ENCODE results near the gene KRTAP1-5.

The KRTAP1-5 gene

GRCh38 chr17:40984226-40984625 is 42.8 kb downstream of the KRTAP1-5 start, which contains the start of gene KRT40:
TSS of gene KRT40 (minus strand) at chr17:40984326. CDS start at chr17:40984273, 53 bp downstream.
- Histone ChIP-seq H3K4me3 (ENCODE audit: control insufficient read depth in 1 of 7, extremely low read depth in 1 of 7, insufficient read depth in 4 of 7, low read depth in 2 of 7, low read length in 6 of 7) (no peak within 1 kb of the TSS), H3K9me3 (ENCODE audit: control extremely low read depth in 1 of 5, control insufficient read depth in 4 of 5, insufficient read depth in 2 of 5, low read depth in 1 of 5, low read length in 4 of 5) (no peaks in the 10 kb centered on the region), H3K4me1 (ENCODE audit: control extremely low read depth in 1 of 4, control insufficient read depth in 4 of 4, insufficient read depth in 4 of 4, low read length in 3 of 4) (no peaks in the 10 kb centered on the region), H3K36me3 (ENCODE audit: control insufficient read depth in 4 of 4, insufficient read depth in 4 of 4, low read length in 3 of 4) (no peaks in the 10 kb centered on the region), H3K27ac (ENCODE audit: insufficient read depth in 1 of 2, low read depth in 1 of 2, low read length in 2 of 2, poor library complexity in 1 of 2, severe bottlenecking in 2 of 2) (no peak within 1 kb of the TSS), H3K27me3 (replicated peaks in 2 of 5; ENCODE audit: control insufficient read depth in 4 of 5, insufficient read depth in 5 of 5, low read length in 4 of 5) (peaks cover 0 to 10% (median 4%) of the 10 kb centered on the region in 5 experiments)
- ChIA-PET CTCF (no interaction called here), POLR2A (interaction anchor here (0.9 kb wide), 1 partner anchor 34 kb away, joined by 3 read pairs; no protein-coding TSS in a partner anchor)
- no peak for DNase-seq
- WGBS (ENCODE audit: insufficient coverage), result no CpG with 5 or more reads among the region's 3 CpGs

- POLR2A ChIA-PET, result no interaction called here
- CTCF ChIA-PET, result no interaction called here
These were observed 45.9 kb downstream of the KRTAP1-5 start for GRCh38 chr17:40981115-40981514.

GRCh38 chr17:40980596-40980995 is 46.4 kb downstream of the KRTAP1-5 start:
- Histone ChIP-seq H3K36me3 (ENCODE audit: control insufficient read depth in 4 of 4, insufficient read depth in 4 of 4, low read length in 3 of 4) (no peaks in the 10 kb centered on the region), H3K27me3 (replicated peaks in 2 of 5; ENCODE audit: control insufficient read depth in 4 of 5, insufficient read depth in 5 of 5, low read length in 4 of 5) (peaks cover 0 to 8% (median 5%) of the 10 kb centered on the region in 5 experiments), H3K27ac (ENCODE audit: insufficient read depth in 1 of 2, low read depth in 1 of 2, low read length in 2 of 2, poor library complexity in 1 of 2, severe bottlenecking in 2 of 2) (no peak overlapping the region), H3K4me1 (ENCODE audit: control extremely low read depth in 1 of 4, control insufficient read depth in 4 of 4, insufficient read depth in 4 of 4, low read length in 3 of 4) (no peaks in the 10 kb centered on the region), H3K9me3 (ENCODE audit: control extremely low read depth in 1 of 5, control insufficient read depth in 4 of 5, insufficient read depth in 2 of 5, low read depth in 1 of 5, low read length in 4 of 5) (no peaks in the 10 kb centered on the region), H3K4me3 (ENCODE audit: control insufficient read depth in 1 of 7, extremely low read depth in 1 of 7, insufficient read depth in 4 of 7, low read depth in 2 of 7, low read length in 6 of 7) (no peak overlapping the region)
- ChIA-PET CTCF (interaction anchor here (0.6 kb wide), 1 partner anchor 45 kb away, joined by 5 read pairs; no protein-coding TSS in a partner anchor), POLR2A (no interaction called here)
- 91% methylated on average over 8 of the region's 8 CpGs for WGBS (ENCODE audit: insufficient coverage)
- no peak for DNase-seq

More at GRCh38 chr17:40981115-40981514, 45.9 kb downstream of the KRTAP1-5 start:
- Histone ChIP-seq H3K27me3 (replicated peaks in 2 of 5; ENCODE audit: control insufficient read depth in 4 of 5, insufficient read depth in 5 of 5, low read length in 4 of 5) (peaks cover 0 to 8% (median 5%) of the 10 kb centered on the region in 5 experiments), H3K4me1 (ENCODE audit: control extremely low read depth in 1 of 4, control insufficient read depth in 4 of 4, insufficient read depth in 4 of 4, low read length in 3 of 4) (no peaks in the 10 kb centered on the region), H3K4me3 (ENCODE audit: control insufficient read depth in 1 of 7, extremely low read depth in 1 of 7, insufficient read depth in 4 of 7, low read depth in 2 of 7, low read length in 6 of 7) (no peak overlapping the region), H3K9me3 (ENCODE audit: control extremely low read depth in 1 of 5, control insufficient read depth in 4 of 5, insufficient read depth in 2 of 5, low read depth in 1 of 5, low read length in 4 of 5) (no peaks in the 10 kb centered on the region), H3K27ac (ENCODE audit: insufficient read depth in 1 of 2, low read depth in 1 of 2, low read length in 2 of 2, poor library complexity in 1 of 2, severe bottlenecking in 2 of 2) (no peak overlapping the region), H3K36me3 (ENCODE audit: control insufficient read depth in 4 of 4, insufficient read depth in 4 of 4, low read length in 3 of 4) (no peaks in the 10 kb centered on the region)
- no peak for DNase-seq
- 40% methylated on average over 1 of the region's 5 CpGs for WGBS (ENCODE audit: insufficient coverage)

GRCh38 chr17:40980117-40980516 is 46.9 kb downstream of the KRTAP1-5 start:
- ChIA-PET CTCF (interaction anchor here (0.6 kb wide), 1 partner anchor 45 kb away, joined by 5 read pairs; no protein-coding TSS in a partner anchor), POLR2A (no interaction called here)
- Histone ChIP-seq H3K36me3 (ENCODE audit: control insufficient read depth in 4 of 4, insufficient read depth in 4 of 4, low read length in 3 of 4) (no peaks in the 10 kb centered on the region), H3K27me3 (replicated peaks in 2 of 5; ENCODE audit: control insufficient read depth in 4 of 5, insufficient read depth in 5 of 5, low read length in 4 of 5) (peaks cover 2 to 8% (median 5%) of the 10 kb centered on the region in 5 experiments), H3K4me3 (ENCODE audit: control insufficient read depth in 1 of 7, extremely low read depth in 1 of 7, insufficient read depth in 4 of 7, low read depth in 2 of 7, low read length in 6 of 7) (no peak overlapping the region), H3K4me1 (ENCODE audit: control extremely low read depth in 1 of 4, control insufficient read depth in 4 of 4, insufficient read depth in 4 of 4, low read length in 3 of 4) (no peaks in the 10 kb centered on the region), H3K9me3 (ENCODE audit: control extremely low read depth in 1 of 5, control insufficient read depth in 4 of 5, insufficient read depth in 2 of 5, low read depth in 1 of 5, low read length in 4 of 5) (no peaks in the 10 kb centered on the region), H3K27ac (ENCODE audit: insufficient read depth in 1 of 2, low read depth in 1 of 2, low read length in 2 of 2, poor library complexity in 1 of 2, severe bottlenecking in 2 of 2) (no peak overlapping the region)
- no peak for DNase-seq
- 96% methylated on average over 2 of the region's 3 CpGs for WGBS (ENCODE audit: insufficient coverage)

- Histone ChIP-seq H3K27ac (ENCODE audit: insufficient read depth in 1 of 2, low read depth in 1 of 2, low read length in 2 of 2, poor library complexity in 1 of 2, severe bottlenecking in 2 of 2) (no peak overlapping the region), H3K4me3 (ENCODE audit: control insufficient read depth in 1 of 7, extremely low read depth in 1 of 7, insufficient read depth in 4 of 7, low read depth in 2 of 7, low read length in 6 of 7) (no peak overlapping the region), H3K9me3 (ENCODE audit: control extremely low read depth in 1 of 5, control insufficient read depth in 4 of 5, insufficient read depth in 2 of 5, low read depth in 1 of 5, low read length in 4 of 5) (no peaks in the 10 kb centered on the region), H3K36me3 (ENCODE audit: control insufficient read depth in 4 of 4, insufficient read depth in 4 of 4, low read length in 3 of 4) (no peaks in the 10 kb centered on the region), H3K27me3 (replicated peaks in 2 of 5; ENCODE audit: control insufficient read depth in 4 of 5, insufficient read depth in 5 of 5, low read length in 4 of 5) (peaks cover 0 to 6% (median 2%) of the 10 kb centered on the region in 5 experiments), H3K4me1 (ENCODE audit: control extremely low read depth in 1 of 4, control insufficient read depth in 4 of 4, insufficient read depth in 4 of 4, low read length in 3 of 4) (no peaks in the 10 kb centered on the region)
- 96% methylated on average over 13 of the region's 13 CpGs for WGBS (ENCODE audit: insufficient coverage)
- DNase-seq, result no peak
- CTCF ChIA-PET, result interaction anchor here (1.0 kb wide), 1 partner anchor 344 kb away, joined by 3 read pairs; no protein-coding TSS in a partner anchor
- POLR2A ChIA-PET, result interaction anchor here (0.9 kb wide), 1 partner anchor 10 kb away, joined by 3 read pairs; no protein-coding TSS in a partner anchor
These were observed 48.3 kb downstream of the KRTAP1-5 start for GRCh38 chr17:40978575-40979151.

Measured in common myeloid progenitor, CD34-positive (primary cell).